Nucleus accumbens (tissue), 56 donors: ENCODE results near the gene API5.

ENCODE experiments used
- DNase-seq, 56 donors: peaks; one replicate each; lab custom pipeline; 2025; lab: John Stamatoyannopoulos, UW

API5 gene

DNA sequence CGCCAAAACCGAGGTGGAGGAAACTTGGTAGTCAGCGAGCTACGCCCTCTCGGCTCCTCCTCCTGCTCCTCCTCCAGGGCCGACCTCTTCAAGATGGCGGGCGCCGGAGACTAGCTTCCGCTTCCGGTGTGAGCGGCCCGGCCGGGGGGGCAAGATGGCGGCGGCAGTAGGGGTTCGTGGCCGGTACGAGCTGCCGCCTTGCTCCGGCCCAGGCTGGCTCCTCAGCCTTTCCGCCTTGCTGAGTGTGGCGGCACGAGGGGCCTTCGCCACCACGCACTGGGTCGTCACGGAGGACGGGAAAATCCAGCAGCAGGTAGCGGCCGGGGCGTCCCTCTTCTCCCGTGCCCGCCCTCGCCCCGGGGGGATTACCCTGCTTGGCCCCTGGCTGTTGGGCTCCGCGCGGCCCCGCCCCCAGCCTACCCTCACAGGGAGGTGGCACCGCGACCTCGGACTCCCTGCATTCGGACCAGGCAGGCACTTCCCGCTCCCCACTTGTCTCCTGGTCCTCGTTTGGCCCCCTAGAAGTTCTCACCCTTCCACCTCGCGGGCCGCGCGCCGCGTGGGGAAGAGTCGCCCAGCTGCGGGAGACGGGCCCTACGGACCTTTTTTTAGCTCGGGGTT lies 47.1 kb downstream of the API5 start, which contains the start of gene TTC17:
TTC17 (plus strand) TSS at position 120 of the 621 bp plus-strand sequence; CDS start at position 155, 35 bp downstream.
- peak; percentile 32 to 96 (median 89) for DNase-seq

DNA sequence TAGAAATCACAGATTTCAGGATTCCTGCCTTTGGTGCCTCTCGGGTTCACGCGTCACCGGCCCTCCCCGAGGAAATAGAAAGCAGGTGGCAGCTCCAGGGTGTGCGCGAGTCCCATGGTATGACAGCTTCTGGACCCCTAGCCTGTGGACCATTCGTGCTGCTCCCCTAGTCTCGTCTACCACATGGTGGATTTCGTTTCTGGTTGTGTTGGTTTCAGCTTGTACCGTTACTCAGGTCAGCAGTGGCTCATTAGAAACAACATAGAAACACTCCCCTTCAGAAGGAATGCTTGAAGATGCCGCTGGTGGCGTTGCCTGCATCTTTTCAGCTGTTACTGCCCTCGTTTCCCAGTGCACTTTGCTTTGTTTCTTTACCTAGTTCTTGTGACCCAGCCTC lies 47.6 kb downstream of the API5 start:
- peak in 19 of 56 donors; percentile 15 to 64 (median 38) for DNase-seq

DNA sequence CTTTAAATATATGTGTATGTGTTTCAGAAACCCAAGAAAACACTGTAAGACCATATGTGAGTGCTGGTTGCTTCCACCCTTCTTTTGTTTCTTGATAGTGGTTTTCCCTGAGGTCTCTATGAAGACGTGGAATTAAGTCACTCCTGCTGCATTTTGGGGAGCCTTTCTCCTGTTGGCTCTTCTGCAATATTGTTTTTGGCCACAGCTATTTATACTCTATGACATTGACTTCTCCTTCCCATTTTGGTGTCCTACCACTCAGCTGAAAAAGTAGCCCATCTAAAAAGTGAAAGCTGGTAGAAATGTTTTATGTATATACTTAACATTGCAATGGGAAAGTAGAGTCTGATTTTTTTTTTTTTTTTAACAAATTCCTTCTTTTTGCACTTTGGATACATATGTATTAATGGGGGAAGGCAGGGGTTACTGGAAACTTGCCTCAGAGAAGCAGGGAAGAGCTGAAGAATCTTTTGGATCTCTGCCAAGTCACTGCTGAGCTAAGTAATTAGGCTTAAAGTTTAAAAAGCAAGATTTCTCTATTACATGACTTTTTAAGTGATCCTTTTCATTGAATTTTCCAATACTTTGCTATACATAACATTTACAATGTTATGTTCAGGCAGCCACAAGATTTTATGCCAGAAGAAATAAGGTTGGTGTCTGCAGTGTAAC lies 48.7 kb downstream of the API5 start:
- DNase-seq: no peak

DNA sequence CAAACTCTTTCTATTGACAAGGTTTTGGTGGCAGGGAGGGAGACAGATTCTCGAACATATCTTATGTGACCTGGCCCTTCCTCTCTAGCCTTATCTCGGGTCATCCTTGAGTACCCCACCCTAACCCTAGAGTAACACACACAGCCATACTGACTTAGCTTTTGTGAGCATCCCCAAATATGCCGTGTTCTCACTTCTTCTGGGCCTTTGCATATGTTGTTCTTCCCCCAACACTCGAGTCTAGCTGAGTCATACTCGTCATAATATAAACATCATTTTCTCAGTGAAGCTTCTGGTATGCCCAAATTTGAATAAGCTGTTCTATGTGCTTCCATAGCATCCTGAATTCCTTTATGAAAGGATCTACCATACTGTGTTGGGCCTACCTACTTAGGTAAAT lies 54.9 kb downstream of the API5 start:
- no peak for DNase-seq

DNA sequence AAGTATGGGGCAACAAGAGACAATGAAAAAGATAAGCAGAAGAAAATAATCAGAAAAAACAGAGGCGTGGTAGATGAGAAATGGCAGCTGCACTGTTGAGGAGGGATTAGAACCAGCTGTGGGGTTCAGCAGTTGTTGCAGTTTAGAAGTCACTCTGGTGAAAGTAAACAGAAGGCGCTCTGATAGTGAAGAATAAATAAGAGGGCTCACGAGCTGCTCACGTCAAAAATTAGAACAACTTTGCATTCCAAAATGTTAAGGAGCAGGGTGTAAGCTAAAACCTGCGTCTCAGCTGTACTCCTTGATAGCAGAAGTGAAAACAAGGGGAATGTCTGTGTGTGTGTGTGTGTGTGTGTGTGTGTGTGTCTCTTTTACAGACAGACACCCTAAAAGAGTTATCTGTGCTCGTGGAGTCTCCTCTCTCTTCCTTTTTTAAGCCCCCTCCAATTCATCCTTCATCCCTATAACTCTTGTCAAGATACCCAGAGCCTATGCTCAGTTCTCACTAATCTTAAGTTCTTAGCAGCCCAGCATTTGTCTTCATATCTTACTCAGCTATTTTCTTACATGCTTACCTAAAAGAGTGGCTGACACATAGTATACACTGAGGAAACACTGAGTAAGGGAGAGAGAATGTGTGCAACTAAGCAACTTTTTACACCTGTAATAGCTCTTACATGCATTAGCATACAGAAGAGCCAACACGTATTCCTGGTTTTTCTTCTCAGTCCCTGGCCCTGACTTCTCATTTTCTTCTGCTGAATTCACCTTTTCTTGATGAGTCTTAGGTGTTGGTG lies 55.8 kb downstream of the API5 start:
- DNase-seq: no peak

DNA sequence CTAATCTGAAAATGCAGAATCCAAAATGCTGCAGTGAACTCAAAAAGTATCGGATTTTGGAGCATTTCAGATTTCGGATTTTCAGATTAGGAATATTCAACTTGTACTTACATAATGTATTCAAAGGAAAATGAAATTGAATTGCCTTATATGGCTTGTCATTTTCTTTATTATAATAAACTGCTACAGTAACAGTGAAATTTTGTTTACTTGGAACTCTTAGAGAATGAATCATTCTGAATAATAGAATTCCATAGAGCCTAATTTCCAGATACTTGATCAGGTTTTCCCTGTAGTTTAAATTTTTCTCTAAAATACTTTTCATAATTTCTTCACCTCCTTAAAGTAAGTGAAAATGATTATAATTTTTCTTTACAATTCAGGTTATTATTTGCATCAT lies 64.3 kb downstream of the API5 start:
- DNase-seq: no peak

DNA sequence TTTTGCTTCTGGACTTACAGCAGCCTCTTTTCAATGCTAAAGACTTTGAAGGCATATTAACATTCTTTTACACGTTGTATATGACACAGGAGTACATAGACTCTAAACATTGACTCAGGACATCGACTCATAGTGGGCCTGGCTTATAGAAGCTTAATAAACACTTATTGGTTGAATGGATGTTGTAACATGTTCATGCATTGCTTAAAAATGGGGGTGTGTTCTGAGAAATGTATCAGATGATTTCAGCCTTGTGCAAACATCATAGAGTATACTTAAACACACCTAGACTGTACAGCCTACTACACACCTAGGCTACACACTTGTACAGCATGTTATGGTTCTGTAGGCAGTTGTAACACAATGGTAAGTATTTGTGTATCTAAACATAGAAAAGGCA lies 64.8 kb downstream of the API5 start:
- no peak for DNase-seq

DNA sequence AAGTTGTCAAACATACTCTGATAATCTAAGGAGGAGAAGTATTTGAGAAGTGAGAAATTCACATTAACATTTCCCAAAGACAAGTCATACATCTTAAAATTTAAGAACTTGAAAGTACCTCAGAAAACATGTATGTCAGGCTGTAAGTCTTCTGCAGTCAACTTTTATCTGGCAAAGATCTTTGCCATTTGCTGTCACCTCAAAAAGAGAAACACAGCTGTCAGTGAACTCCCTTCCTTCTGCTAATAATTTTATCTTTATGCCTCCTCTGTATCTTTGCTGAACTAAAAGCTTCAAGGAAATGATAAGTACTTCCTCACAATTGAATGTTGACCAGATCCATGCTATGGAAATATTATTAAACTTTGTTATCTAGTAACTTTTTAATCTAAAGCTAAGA lies 65.6 kb downstream of the API5 start:
- no peak for DNase-seq

DNA sequence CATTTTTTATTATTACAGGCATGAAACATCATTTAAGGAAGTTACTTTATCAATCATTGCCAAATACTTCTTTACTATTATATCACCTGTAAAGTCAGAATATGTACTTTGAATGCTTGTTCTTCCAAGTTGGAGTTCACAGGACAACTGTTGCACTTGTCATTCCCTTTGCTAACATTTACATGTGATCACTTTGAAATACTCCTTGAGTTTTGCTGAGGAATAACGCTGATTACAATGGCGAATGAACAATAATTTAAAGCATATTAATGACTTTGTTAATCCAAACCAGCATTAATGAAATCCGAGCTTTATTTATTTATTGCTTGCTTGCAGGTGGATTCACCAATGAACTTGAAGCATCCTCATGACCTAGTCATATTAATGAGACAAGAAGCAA lies 67.1 kb downstream of the API5 start:
- DNase-seq: no peak

DNA sequence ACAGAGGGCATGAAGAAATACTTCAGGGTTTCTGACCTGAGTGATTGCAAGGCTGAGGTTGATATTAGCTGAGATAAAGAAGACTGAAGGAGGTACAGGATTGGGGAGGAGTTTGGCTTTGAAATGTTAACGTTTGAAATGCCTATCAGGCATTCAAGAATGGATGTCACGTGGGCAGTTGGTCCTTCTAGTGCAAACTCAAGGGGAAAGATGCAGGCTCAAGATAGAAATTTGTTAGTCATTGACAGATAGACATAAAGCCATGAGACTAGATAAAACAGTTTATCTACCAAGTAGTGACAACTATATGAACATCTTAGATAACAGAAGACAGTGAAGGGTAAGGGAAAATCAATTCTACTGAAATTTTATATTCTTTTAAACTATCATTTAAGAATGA lies 70.0 kb downstream of the API5 start:
- DNase-seq: no peak

DNA sequence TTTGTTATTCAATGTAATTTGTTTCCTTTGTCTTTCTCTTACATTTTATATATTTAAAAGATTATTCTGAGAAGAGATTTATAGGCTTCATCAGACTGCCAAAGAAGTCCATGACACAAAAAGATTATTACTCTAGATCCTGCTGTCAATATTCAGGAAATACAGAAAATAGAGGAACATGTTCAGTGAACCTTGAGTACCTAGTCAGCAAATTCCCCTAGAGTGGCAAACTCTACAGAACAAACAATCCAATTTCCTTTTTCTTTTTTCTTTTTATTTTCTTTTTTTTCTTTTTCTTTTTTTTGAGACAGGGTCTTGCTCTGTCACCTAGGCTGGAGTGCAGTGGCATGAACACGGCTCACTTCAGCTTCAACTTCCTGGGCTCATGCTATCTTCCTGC lies 70.8 kb downstream of the API5 start:
- no peak for DNase-seq

DNA sequence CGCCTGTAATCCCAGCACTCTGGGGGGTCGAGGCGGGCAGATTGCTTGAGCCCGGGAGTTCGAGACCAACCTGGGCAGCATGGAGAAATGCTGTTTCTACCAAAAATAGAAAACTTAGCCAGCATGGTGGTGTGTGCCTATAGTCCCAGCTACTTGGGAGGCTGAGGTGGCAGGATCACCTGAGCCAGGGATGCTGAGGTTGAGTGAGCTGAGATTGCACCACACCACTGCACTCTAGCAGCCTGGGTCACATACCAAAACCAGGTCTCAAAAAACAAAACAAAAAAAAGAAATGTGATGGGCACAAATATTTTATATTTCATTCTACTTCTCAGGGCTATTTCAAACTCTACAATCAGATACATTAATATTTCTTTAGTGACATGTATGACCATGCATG lies 72.6 kb downstream of the API5 start:
- no peak for DNase-seq

DNA sequence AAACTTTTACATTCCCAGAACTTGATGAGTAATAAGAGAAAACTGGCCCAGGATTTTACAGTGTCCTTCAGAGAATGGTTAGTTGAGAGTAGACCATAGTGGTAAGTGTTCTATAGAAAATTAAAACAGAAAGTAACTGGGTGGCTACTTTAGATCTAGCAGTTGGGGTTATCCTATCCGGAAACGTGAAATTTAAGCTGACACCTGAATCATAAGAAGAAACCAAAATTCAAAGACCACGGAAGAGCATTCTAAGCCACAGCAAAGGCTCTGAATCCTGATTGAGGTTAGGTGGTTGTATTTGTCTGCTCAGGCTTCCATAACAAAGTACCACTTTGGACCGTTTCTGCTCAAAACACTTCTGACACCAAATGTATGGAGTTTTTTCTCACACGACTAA lies 80.9 kb downstream of the API5 start:
- no peak for DNase-seq

DNA sequence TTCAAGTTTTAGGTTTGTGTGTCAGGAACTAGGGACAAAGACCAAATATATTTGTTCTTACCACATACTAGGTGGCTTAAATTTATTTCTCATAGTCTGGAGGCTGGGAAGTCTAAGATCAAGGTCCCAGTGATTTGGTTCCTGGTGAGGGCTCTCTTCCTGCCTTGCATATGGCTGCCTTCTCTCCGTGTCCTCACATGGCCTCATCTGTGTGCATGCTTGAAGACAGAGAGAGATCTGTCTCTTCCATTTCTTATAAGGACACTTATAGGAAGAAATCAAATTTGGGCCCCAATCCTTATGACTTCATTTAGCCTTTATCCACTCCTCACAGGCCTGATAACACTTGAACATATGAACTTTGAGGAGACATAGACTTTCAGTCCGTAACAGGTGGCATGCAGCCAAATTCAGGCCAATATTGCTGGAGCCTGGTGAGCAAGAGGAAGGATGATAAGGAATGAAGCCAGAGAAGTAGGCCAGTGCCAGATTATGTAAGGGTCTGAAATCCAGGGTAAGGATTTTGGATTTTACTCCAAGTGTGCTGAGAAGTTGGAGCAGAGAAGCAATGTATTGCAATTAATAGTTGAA lies 82.1 kb downstream of the API5 start:
- DNase-seq: no peak
